HepG2 (cell line): ENCODE results near the gene KRTAP5-2.

ENCODE experiments used
- CTCF ChIP-seq: sonication (generic); formaldehyde crosslinking; IDR thresholded peaks from 2 replicates; pipeline ENCODE4 v1.5.0; 2020; ENCODE audit warnings: mild to moderate bottlenecking, missing genetic modification reagents, moderate library complexity
- GABPB1 ChIP-seq: IDR thresholded peaks from 2 replicates; pipeline ENCODE4 v1.6.1; 2016; ENCODE audit warnings: mild to moderate bottlenecking, missing genetic modification reagents, moderate library complexity, missing compliant biosample characterization
- GATA4 ChIP-seq: sonication (generic); IDR thresholded peaks from 2 replicates; pipeline ENCODE4 v1.6.1; 2016; ENCODE audit warnings: antibody characterized with exemption, low read depth, borderline replicate concordance
- MAX ChIP-seq: IDR thresholded peaks from 2 replicates; pipeline ENCODE4 v1.6.1; 2012; ENCODE audit warnings: inconsistent platforms
- MAZ ChIP-seq, 2 experiments: sonication (generic) in 1 of 2; formaldehyde crosslinking in 1 of 2; IDR thresholded peaks; 2 replicates each; pipeline versions ENCODE4 v1.5.0 to v1.6.1; 2012 to 2020; ENCODE audit warnings: low read depth in 2 of 2, mild to moderate bottlenecking in 2 of 2, borderline replicate concordance in 1 of 2, improper control_type of control experiment in 1 of 2, low read length in 1 of 2, missing genetic modification reagents in 1 of 2, moderate library complexity in 1 of 2
- NR2F6 ChIP-seq, 2 experiments: IDR thresholded peaks; 2 replicates each; pipeline ENCODE4 v1.6.1; 2016; ENCODE audit warnings: antibody characterized with exemption in 1 of 2, mild to moderate bottlenecking in 1 of 2
- POLR2A ChIP-seq, 2 experiments: IDR thresholded peaks; 2 replicates each; pipeline ENCODE4 v1.6.1; 2011; ENCODE audit warnings: low read depth in 2 of 2, low read length in 2 of 2, mild to moderate bottlenecking in 1 of 2, moderate library complexity in 1 of 2; ENCODE audit not compliant: insufficient read depth in 1 of 2
- POLR2AphosphoS2 ChIP-seq: IDR thresholded peaks from 2 replicates; pipeline ENCODE4 v1.6.1; 2011; ENCODE audit warnings: low read depth, low read length, improper control_type of control experiment
- RAD21 ChIP-seq: fragments of 450-650 bp; formaldehyde crosslinking; IDR thresholded peaks from 2 replicates; pipeline ENCODE4 v1.5.0; 2020; ENCODE audit warnings: mild to moderate bottlenecking
- REST ChIP-seq, 2 experiments: IDR thresholded peaks; 2 replicates each; pipeline ENCODE4 v1.6.1; 2011 to 2012; ENCODE audit warnings: low read length in 2 of 2, borderline replicate concordance in 1 of 2, low read depth in 1 of 2, mild to moderate bottlenecking in 1 of 2, moderate library complexity in 1 of 2
- WIZ ChIP-seq: sonication (generic); formaldehyde crosslinking; IDR thresholded peaks from 2 replicates; pipeline ENCODE4 v1.5.1; 2020; ENCODE audit warnings: mild to moderate bottlenecking, missing genetic modification reagents
- ZNF143 ChIP-seq: sonication (generic); formaldehyde crosslinking; IDR thresholded peaks from 2 replicates; pipeline ENCODE4 v1.4.0; 2020; ENCODE audit warnings: missing genetic modification reagents
- ZNF44 ChIP-seq: sonication (generic); formaldehyde crosslinking; IDR thresholded peaks from 2 replicates; pipeline ENCODE4 v1.5.1; 2020; ENCODE audit warnings: mild to moderate bottlenecking, missing genetic modification reagents

- TF ChIP-seq GATA4 (no peak), MAX (no peak), CTCF (CRISPR knock-in tag) (no peak), POLR2A (IDR thresholded peaks at IDR 0.05; ENCODE audit: insufficient read depth in 1 of 2, low read depth in 2 of 2, low read length in 2 of 2) (no peak), GABPB1 (CRISPR knock-in tag) (no peak), RAD21 (CRISPR knock-in tag) (no peak), NR2F6 (IDR thresholded peaks at IDR 0.05) (no peak), NR2F6 (CRISPR knock-in tag; IDR thresholded peaks at IDR 0.05) (no peak), WIZ (CRISPR knock-in tag) (no peak), MAZ (IDR thresholded peaks at IDR 0.05; ENCODE audit: borderline replicate concordance, low read depth, low read length) (no peak), MAZ (CRISPR knock-in tag; IDR thresholded peaks at IDR 0.05; ENCODE audit: low read depth) (no peak), ZNF143 (CRISPR knock-in tag) (no peak), REST (IDR thresholded peaks at IDR 0.05; ENCODE audit: borderline replicate concordance in 1 of 2, low read depth in 1 of 2, low read length in 2 of 2) (no peak), POLR2AphosphoS2 (no peak), ZNF44 (no peak)
Measured at GRCh38 chr11:1629326-1630185, 31.5 kb upstream of the KRTAP5-2 start, which contains the start of gene KRTAP5-5.
